Panc1 (cell line): ENCODE measurements around the gene ZFYVE1.

Experiments used
- CTCF ChIP-seq: fragments of 450-650 bp; IDR thresholded peaks from 2 replicates; pipeline ENCODE4 v1.5.1; 2017; ENCODE audit warnings: mild to moderate bottlenecking
- POLR2AphosphoS5 ChIP-seq: IDR thresholded peaks from 2 replicates; pipeline ENCODE4 v1.6.1; 2012; ENCODE audit warnings: mild to moderate bottlenecking, low read depth, low read length, moderate library complexity
- REST ChIP-seq, 2 experiments: IDR thresholded peaks; 2 replicates each; pipeline ENCODE4 v1.6.1; 2011 to 2012; ENCODE audit warnings: low read depth in 2 of 2, control low read depth in 1 of 2, low read length in 1 of 2, mild to moderate bottlenecking in 1 of 2, moderate library complexity in 1 of 2; ENCODE audit not compliant: insufficient read depth in 1 of 2
- SIN3A ChIP-seq: IDR thresholded peaks from 2 replicates; pipeline ENCODE4 v1.6.1; 2012; ENCODE audit warnings: low read depth, mild to moderate bottlenecking, low read length, moderate library complexity, borderline replicate concordance; ENCODE audit not compliant: insufficient read depth

- TF ChIP-seq CTCF (no peak), REST (IDR thresholded peaks at IDR 0.05; ENCODE audit: insufficient read depth in 1 of 2, low read depth in 2 of 2, low read length in 1 of 2) (no peak), POLR2AphosphoS5 (no peak), SIN3A (no peak)
Measured at GRCh38 chr14:72939630-72940029, 87.3 kb downstream of the ZFYVE1 start.
